HepG2 (cell line): ENCODE measurements around the gene SYNE2. TPM values are rescaled to one million over a fixed set of nuclear protein-coding genes. Genes with fewer than 3 reads are reported as not detected.

Experiments used
- ATAC-seq: fragments of 200-7000 bp; cut with Tn5 transposase; 3 replicates; pipeline ENCODE4 v1.9.1; 2020; ENCODE audit warnings: mild to moderate bottlenecking, moderate library complexity
- BruUV-seq: library from RNA; stranded (reverse); fragments of 400-500 nt; replicated peaks from 2 replicates; lab custom pipeline; 2021; lab: Mats Ljungman, UMichigan
- CTCF ChIA-PET: fragments of 300-600 bp; formaldehyde crosslinking; extraction: SDS; loops from one replicate; lab custom pipeline; 2021; ENCODE audit warnings: low total read pairs, inconsistent platforms, low intra/inter-chr PET ratio; lab: Yijun Ruan, JAX
- POLR2A ChIA-PET: fragments of 350-600 bp; sonication (Branson Sonifier 250); formaldehyde crosslinking; loops from one replicate; lab custom pipeline; 2020; ENCODE audit warnings: antibody characterized with exemption, inconsistent platforms; lab: Yijun Ruan, JAX
- DNase-seq: peaks from one replicate; pipeline ENCODE4 v3.0.0-alpha.2; 2015; ENCODE audit warnings: low spot score
- FAIRE-seq: peaks from 3 replicates; lab custom pipeline; 2011; peaks lifted over from hg19 to GRCh38; lab: Jason Lieb, UNC
- H2AFZ ChIP-seq: one replicate; pipeline ENCODE4 v1.6.1; 2011; ENCODE audit warnings: low read length, inconsistent platforms
- H3K27ac ChIP-seq: fragments of 300-600 bp; 3 replicates; pipeline ENCODE4 v1.8.0; 2011; ENCODE audit warnings: mixed run types, mild to moderate bottlenecking, mixed read lengths, low read length, inconsistent platforms; ENCODE audit not compliant: insufficient read depth; ENCODE audit errors: extremely low read length
- H3K27me3 ChIP-seq, 2 experiments: fragments of 200-600 bp in 1 of 2; 2 replicates in 1 of 2; 3 replicates in 1 of 2; pipeline versions ENCODE4 v1.6.0 to v1.8.0; 2011; ENCODE audit warnings: low read length in 2 of 2, mild to moderate bottlenecking in 2 of 2, moderate library complexity in 2 of 2, inconsistent platforms in 1 of 2; ENCODE audit not compliant: insufficient read depth in 2 of 2, control insufficient read depth in 1 of 2
- H3K36me3 ChIP-seq, 2 experiments: fragments of 200-600 bp in 1 of 2; replicated peaks in 1 of 2; 2 replicates in 1 of 2; 3 replicates in 1 of 2; pipeline versions ENCODE4 v1.5.1 to v1.8.0; 2011; ENCODE audit warnings: low read length in 2 of 2, inconsistent platforms in 1 of 2; ENCODE audit not compliant: insufficient read depth in 2 of 2, control insufficient read depth in 1 of 2
- H3K4me1 ChIP-seq: 2 replicates; pipeline ENCODE4 v1.5.1; 2012; ENCODE audit warnings: low read length, inconsistent platforms; ENCODE audit not compliant: insufficient read depth
- H3K4me2 ChIP-seq: 2 replicates; pipeline ENCODE4 v1.6.0; 2011; ENCODE audit warnings: low read depth, low read length, inconsistent platforms
- H3K4me3 ChIP-seq, 3 experiments: fragments of 200-600 bp in 1 of 3; sonication (generic), shearing (Covaris generic) in 1 of 3; replicated peaks in 1 of 3; 2 replicates each; pipeline ENCODE4 v1.5.1; 2011 to 2016; ENCODE audit warnings: low read length in 3 of 3, inconsistent platforms in 2 of 3, low read depth in 2 of 3, mild to moderate bottlenecking in 2 of 3, control low read depth in 1 of 3, mixed read lengths in 1 of 3; ENCODE audit not compliant: insufficient read depth in 1 of 3
- H3K79me2 ChIP-seq: one replicate; pipeline ENCODE4 v1.6.1; 2011; ENCODE audit warnings: low read length, inconsistent platforms; ENCODE audit not compliant: insufficient read depth
- H3K9ac ChIP-seq: 2 replicates; pipeline ENCODE4 v1.6.0; 2011; ENCODE audit warnings: mild to moderate bottlenecking, low read depth, low read length, inconsistent platforms; ENCODE audit not compliant: insufficient read depth
- H3K9me3 ChIP-seq: 2 replicates; pipeline ENCODE4 v1.5.1; 2012; ENCODE audit warnings: mild to moderate bottlenecking, low read length
- H4K20me1 ChIP-seq: 2 replicates; pipeline ENCODE4 v1.6.0; 2011; ENCODE audit warnings: inconsistent platforms, mild to moderate bottlenecking, low read length, moderate library complexity; ENCODE audit not compliant: insufficient read depth
- ARHGAP35 ChIP-seq: sonication (generic); formaldehyde crosslinking; IDR thresholded peaks from 2 replicates; pipeline ENCODE4 v1.9.0; 2022; ENCODE audit warnings: mild to moderate bottlenecking, inconsistent platforms, moderate library complexity, missing genetic modification reagents, borderline replicate concordance
- HNF4A ChIP-seq: sonication (generic); formaldehyde crosslinking; IDR thresholded peaks from 2 replicates; pipeline ENCODE4 v1.4.0; 2020; ENCODE audit warnings: missing genetic modification reagents
- JUNB ChIP-seq: sonication (generic); formaldehyde crosslinking; IDR thresholded peaks from 2 replicates; pipeline ENCODE4 v1.8.0; 2022; ENCODE audit warnings: missing genetic modification reagents, mild to moderate bottlenecking, borderline replicate concordance
- MED1 ChIP-seq: sonication (generic); formaldehyde crosslinking; IDR thresholded peaks from 2 replicates; pipeline ENCODE4 v1.4.0; 2020; ENCODE audit warnings: missing genetic modification reagents
- MEF2D ChIP-seq: sonication (generic); formaldehyde crosslinking; IDR thresholded peaks from 2 replicates; pipeline ENCODE4 v1.5.1; 2020; ENCODE audit warnings: mild to moderate bottlenecking, missing genetic modification reagents
- MZF1 ChIP-seq: sonication (generic); formaldehyde crosslinking; IDR thresholded peaks from 2 replicates; pipeline ENCODE4 v1.8.1; 2023; ENCODE audit warnings: mild to moderate bottlenecking, missing genetic modification reagents, borderline replicate concordance
- PHB2 ChIP-seq: fragments of 450-650 bp; IDR thresholded peaks from 2 replicates; pipeline ENCODE4 v1.6.1; 2018; ENCODE audit not compliant: partially characterized antibody
- POLR2AphosphoS2 ChIP-seq: IDR thresholded peaks from 2 replicates; pipeline ENCODE4 v1.6.1; 2011; ENCODE audit warnings: low read depth, low read length, improper control_type of control experiment
- RFXAP ChIP-seq: sonication (generic); formaldehyde crosslinking; IDR thresholded peaks from 2 replicates; pipeline ENCODE4 v1.4.0; 2020; ENCODE audit warnings: missing genetic modification reagents, borderline replicate concordance
- ZBTB46 ChIP-seq: sonication (generic); formaldehyde crosslinking; IDR thresholded peaks from 2 replicates; pipeline ENCODE4 v1.4.0; 2020; ENCODE audit warnings: mild to moderate bottlenecking, missing genetic modification reagents, borderline replicate concordance
- ZNF260 ChIP-seq: sonication (generic); formaldehyde crosslinking; IDR thresholded peaks from 2 replicates; pipeline ENCODE4 v1.4.0; 2020; ENCODE audit warnings: missing genetic modification reagents, low read depth, mild to moderate bottlenecking, borderline replicate concordance
- ZNF280B ChIP-seq: sonication (generic); formaldehyde crosslinking; IDR thresholded peaks from 2 replicates; pipeline ENCODE4 v1.5.0; 2020; ENCODE audit warnings: missing genetic modification reagents, mild to moderate bottlenecking, borderline replicate concordance
- ZNF619 ChIP-seq: sonication (generic); formaldehyde crosslinking; IDR thresholded peaks from 2 replicates; pipeline ENCODE4 v1.4.0; 2020; ENCODE audit warnings: mild to moderate bottlenecking, missing genetic modification reagents
- ZNF674 ChIP-seq: sonication (generic); formaldehyde crosslinking; IDR thresholded peaks from 2 replicates; pipeline ENCODE4 v1.5.0; 2020; ENCODE audit warnings: low read depth, mild to moderate bottlenecking, missing genetic modification reagents
- WGBS: methylation state at CpG from one replicate; pipeline ENCODE4 v1.1.6; 2017; ENCODE audit warnings: low lambda C conversion rate; 5-methylcytosine and 5-hydroxymethylcytosine counted together
- in situ Hi-C: cut with HindIII; loops from 2 replicates; pipeline ENCODE4 v1.10.0; 2017; ENCODE audit warnings: low pct_unique_long_range_greater_than_20kb; ENCODE audit not compliant: extremely low pct_ligation_motif_present
- intact Hi-C: fragments of 100-400 bp; cut with micrococcal nuclease; formaldehyde crosslinking; loops from one replicate; pipeline ENCODE4 v1.10.0; 2022; ENCODE audit not compliant: unreplicated experiment
- polyA plus RNA-seq, 8 experiments: library from polyadenylated mRNA; depleted of rRNA in 3 of 8; stranded (reverse) in 7 of 8; unstranded in 1 of 8; fragments of >200 nt; fragmentation: Illumina TruSeq in 4 of 8; extraction: Trizol in 4 of 8; gene quantifications; 2 replicates each; pipeline versions ENCODE4 v1.2.1 to v1.2.3, GENCODE V29; 2011 to 2016; ENCODE audit warnings: low read depth in 4 of 8, missing spikeins in 1 of 8, mixed read lengths in 1 of 8; ENCODE audit not compliant: insufficient read depth in 1 of 8
- total RNA-seq, 5 experiments: library from RNA; depleted of rRNA; stranded (reverse); fragments of >200 nt; fragmentation: Illumina TruSeq; extraction: Trizol; gene quantifications; 2 replicates each; pipeline ENCODE4 v1.2.3, GENCODE V29; 2016; ENCODE audit warnings: low read depth in 1 of 5
- TF ChIP-seq, protein P1 (sequence below): sonication (generic); formaldehyde crosslinking; IDR thresholded peaks from 2 replicates; pipeline ENCODE4 v1.8.1; 2022; ENCODE audit warnings: mild to moderate bottlenecking, missing genetic modification reagents

Gene SYNE2
- total and polyA plus RNA-seq, 2 of the 13 experiments (the other 11 are each of a cell fraction or from before 2014, with no cell fraction given): 6.2 to 13.3 TPM

GRCh38 chr14:64075613-64076005 lies 222.8 kb downstream of the SYNE2 start:
- H3K36me3 ChIP-seq: no peaks in the 10 kb centered on the region; a peak in 1 of 5 replicates
- no peak overlapping the region for H3K4me2 ChIP-seq
- in situ Hi-C loops (no loop called here), intact Hi-C loops (no loop called here)
- no peak overlapping the region for H3K4me3 ChIP-seq
- H3K79me2 ChIP-seq: no peaks in the 10 kb centered on the region
- ChIA-PET CTCF (no interaction called here), POLR2A (no interaction called here)
- FAIRE-seq (no peak), DNase-seq (no peak), ATAC-seq (no peak)
- no peaks in the 10 kb centered on the region for H3K27me3 ChIP-seq
- no peak overlapping the region for H3K27ac ChIP-seq
- no peaks in the 10 kb centered on the region for H3K9me3 ChIP-seq
- 92% methylated on average over 1 of the region's 1 CpG for WGBS
- no peaks in the 10 kb centered on the region for H3K4me1 ChIP-seq
- H4K20me1 ChIP-seq: no peaks in the 10 kb centered on the region
- no peak for TF ChIP-seq RFXAP (CRISPR knock-in tag)
- no peak for TF ChIP-seq MZF1 (CRISPR knock-in tag)
- TF ChIP-seq, protein P1, sequence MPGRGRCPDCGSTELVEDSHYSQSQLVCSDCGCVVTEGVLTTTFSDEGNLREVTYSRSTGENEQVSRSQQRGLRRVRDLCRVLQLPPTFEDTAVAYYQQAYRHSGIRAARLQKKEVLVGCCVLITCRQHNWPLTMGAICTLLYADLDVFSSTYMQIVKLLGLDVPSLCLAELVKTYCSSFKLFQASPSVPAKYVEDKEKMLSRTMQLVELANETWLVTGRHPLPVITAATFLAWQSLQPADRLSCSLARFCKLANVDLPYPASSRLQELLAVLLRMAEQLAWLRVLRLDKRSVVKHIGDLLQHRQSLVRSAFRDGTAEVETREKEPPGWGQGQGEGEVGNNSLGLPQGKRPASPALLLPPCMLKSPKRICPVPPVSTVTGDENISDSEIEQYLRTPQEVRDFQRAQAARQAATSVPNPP: no peak
- no peak for TF ChIP-seq MED1 (CRISPR knock-in tag)
- TF ChIP-seq ZNF280B: no peak
- no peak for TF ChIP-seq ZNF260 (CRISPR knock-in tag)
- no peak for TF ChIP-seq MEF2D (CRISPR knock-in tag)
- TF ChIP-seq PHB2: no peak
- no peak for TF ChIP-seq ZNF619 (CRISPR knock-in tag)
- no peak for TF ChIP-seq HNF4A (CRISPR knock-in tag)
- TF ChIP-seq JUNB (CRISPR knock-in tag): no peak
- no peak for TF ChIP-seq ZNF674
- TF ChIP-seq ZBTB46 (CRISPR knock-in tag): no peak
- TF ChIP-seq POLR2AphosphoS2: no peak
- no peak for TF ChIP-seq ARHGAP35 (CRISPR knock-in tag)
- H3K9ac ChIP-seq: no peak overlapping the region
- H2AFZ ChIP-seq: no peak overlapping the region
- no TSS peak for BruUV-seq
